ENCODE measurements around the gene PGS1.
"Not testable (repeated sequence)": the region's sequence is repeated elsewhere in the genome, so short reads cannot be mapped to it uniquely, and the experiment has no call there.

The PGS1 gene

DNA sequence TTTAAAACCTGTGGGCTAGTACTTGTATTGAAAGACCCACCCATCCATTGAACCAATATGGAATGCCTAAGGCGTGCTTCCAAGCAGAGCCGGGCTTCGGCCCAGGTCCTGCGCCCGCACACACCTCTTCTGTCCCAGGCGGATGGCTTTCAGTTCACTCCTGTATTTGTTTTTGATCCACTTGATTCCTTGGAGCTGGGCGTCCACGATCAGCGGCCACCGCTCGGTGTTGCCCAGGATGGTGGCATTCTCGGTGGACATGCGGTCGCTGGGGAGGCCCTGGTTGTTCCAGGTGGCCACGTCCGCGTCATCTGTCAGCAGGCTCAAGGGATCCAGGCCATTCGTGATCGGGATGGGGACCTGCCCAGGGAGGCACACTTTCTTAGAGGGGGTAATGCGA lies 75.9 kb downstream of the PGS1 start:
- Histone ChIP-seq H3K27ac (ENCODE audit: low read length) (no peak overlapping the region), H3K27me3 (ENCODE audit: control insufficient read depth, insufficient read depth, low read length) (no peaks in the 10 kb centered on the region), H3K4me3 (ENCODE audit: low read length) (no peak overlapping the region), H3K36me3 (ENCODE audit: control insufficient read depth, low read depth, low read length) (no peaks in the 10 kb centered on the region), H3K9ac (ENCODE audit: low read length) (no peak overlapping the region), H3K9me3 (ENCODE audit: control insufficient read depth, low read depth, low read length) (no peaks in the 10 kb centered on the region), H3K4me1 (ENCODE audit: control insufficient read depth, low read depth, low read length) (no peaks in the 10 kb centered on the region)

DNA sequence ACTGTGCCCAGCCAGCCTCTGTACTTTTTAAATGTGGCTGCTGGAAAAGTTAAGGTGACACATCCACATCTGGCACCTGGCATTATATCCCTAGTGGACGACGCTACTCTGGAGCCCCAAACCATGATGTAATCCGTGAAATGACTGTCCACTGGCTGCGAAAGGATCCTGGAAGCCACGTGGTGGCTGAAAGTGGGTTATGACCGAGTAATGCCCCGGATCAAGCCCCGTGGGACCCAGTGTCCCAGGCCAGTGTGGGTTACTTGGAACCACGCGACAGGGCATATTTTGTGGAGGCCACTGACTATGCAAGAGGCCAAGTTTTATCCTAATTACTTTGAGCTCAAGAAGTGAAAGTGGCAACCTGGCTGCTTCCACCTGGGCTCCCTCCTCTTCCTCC lies 79.6 kb downstream of the PGS1 start:
- Histone ChIP-seq H3K4me3 (ENCODE audit: low read length) (no peak overlapping the region), H3K4me1 (ENCODE audit: control insufficient read depth, low read depth, low read length) (no peaks in the 10 kb centered on the region), H3K36me3 (ENCODE audit: control insufficient read depth, low read depth, low read length) (no peaks in the 10 kb centered on the region), H3K9ac (ENCODE audit: low read length) (no peak overlapping the region), H3K9me3 (ENCODE audit: control insufficient read depth, low read depth, low read length) (no peaks in the 10 kb centered on the region), H3K27ac (ENCODE audit: low read length) (no peak overlapping the region), H3K27me3 (ENCODE audit: control insufficient read depth, insufficient read depth, low read length) (no peaks in the 10 kb centered on the region)

DNA sequence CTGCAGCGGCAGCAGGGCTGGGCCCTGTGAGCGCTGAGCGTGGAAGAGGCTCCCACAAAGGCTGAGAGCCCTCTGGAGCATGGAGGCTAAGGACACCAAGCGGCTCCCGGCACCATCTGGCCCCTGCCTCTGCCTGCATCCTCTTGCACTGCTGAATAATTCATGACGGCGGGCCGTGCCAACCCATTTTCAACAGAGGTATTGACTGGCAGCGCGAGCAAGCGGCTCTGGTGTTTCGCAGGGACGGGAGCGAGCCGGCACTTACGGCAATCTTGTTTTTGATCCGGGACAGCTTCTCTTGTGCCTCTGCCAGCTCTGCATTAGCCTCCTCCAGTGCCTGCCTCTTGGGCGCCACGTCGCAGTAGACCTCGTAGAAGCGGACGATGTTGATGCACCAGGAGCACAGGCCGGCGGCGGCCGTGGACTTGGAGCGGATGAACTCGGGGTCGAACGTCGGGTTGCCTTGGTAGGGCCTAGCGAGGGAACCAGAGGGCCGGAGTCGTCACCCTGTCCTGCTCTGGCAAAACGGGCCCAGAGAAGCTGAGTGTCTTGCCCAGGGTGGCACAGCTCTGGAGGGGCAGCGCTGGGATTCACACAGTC lies 80.4 kb downstream of the PGS1 start:
- Histone ChIP-seq H3K27me3 (ENCODE audit: control insufficient read depth, insufficient read depth, low read length) (no peaks in the 10 kb centered on the region), H3K4me3 (ENCODE audit: low read length) (no peak overlapping the region), H3K36me3 (ENCODE audit: control insufficient read depth, low read depth, low read length) (no peaks in the 10 kb centered on the region), H3K9me3 (ENCODE audit: control insufficient read depth, low read depth, low read length) (no peaks in the 10 kb centered on the region), H3K9ac (ENCODE audit: low read length) (no peak overlapping the region), H3K4me1 (ENCODE audit: control insufficient read depth, low read depth, low read length) (no peaks in the 10 kb centered on the region), H3K27ac (ENCODE audit: low read length) (no peak overlapping the region)

DNA sequence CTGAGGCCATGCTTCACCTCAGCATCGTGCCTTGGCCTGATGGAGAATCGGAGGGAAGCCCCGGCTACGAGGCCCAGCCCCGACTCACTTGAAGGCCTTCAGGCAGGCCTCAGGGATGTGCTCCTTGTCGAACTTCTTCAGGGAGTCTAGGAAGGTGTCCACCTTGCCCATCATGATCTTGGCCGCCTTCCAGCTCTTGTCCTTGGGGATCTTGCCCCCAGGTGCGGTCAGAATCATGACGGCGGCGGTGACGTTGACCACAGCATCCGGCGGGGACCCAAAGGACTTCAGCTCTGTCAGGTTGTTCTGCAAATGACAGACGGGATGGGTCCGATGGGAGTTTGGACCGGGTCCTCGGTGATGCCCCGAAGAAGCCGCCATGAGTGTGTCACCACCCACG lies 81.2 kb downstream of the PGS1 start:
- H3K9ac ChIP-seq (ENCODE audit: low read length), result no peak overlapping the region
- H3K36me3 ChIP-seq (ENCODE audit: control insufficient read depth, low read depth, low read length), result no peaks in the 10 kb centered on the region
- no peaks in the 10 kb centered on the region for H3K4me1 ChIP-seq (ENCODE audit: control insufficient read depth, low read depth, low read length)
- no peak overlapping the region for H3K4me3 ChIP-seq (ENCODE audit: low read length)
- no peaks in the 10 kb centered on the region for H3K9me3 ChIP-seq (ENCODE audit: control insufficient read depth, low read depth, low read length)
- no peak overlapping the region for H3K27ac ChIP-seq (ENCODE audit: low read length)
- H3K27me3 ChIP-seq (ENCODE audit: control insufficient read depth, insufficient read depth, low read length), result no peaks in the 10 kb centered on the region

DNA sequence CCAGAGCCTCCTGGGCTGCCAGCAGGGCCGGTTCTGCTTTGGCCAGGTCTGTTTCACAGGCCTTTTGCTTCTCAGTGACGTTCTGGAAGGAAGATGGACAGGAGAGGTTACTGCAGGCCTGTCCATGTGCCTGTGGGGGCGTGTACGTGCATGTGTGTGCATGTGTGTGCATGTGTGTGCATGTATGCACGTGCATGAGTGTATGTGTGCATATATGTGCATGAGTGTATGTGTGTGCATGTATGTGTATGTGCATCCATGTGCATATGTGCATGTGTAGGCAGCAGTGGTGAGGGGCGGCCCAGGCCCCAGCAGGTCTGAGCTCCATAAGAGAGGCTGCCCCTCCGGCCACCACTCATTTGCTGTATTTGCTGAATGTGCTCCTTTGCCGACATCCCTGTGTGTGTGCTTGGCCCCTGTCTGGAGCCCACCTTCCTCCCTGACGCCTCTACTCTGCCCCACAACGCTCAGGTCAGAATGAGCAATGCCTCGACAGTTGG lies 81.8 kb downstream of the PGS1 start:
- H3K36me3 ChIP-seq (ENCODE audit: control insufficient read depth, low read depth, low read length), result no peaks in the 10 kb centered on the region
- no peaks in the 10 kb centered on the region for H3K27me3 ChIP-seq (ENCODE audit: control insufficient read depth, insufficient read depth, low read length)
- H3K9me3 ChIP-seq (ENCODE audit: control insufficient read depth, low read depth, low read length), result no peaks in the 10 kb centered on the region
- H3K4me1 ChIP-seq (ENCODE audit: control insufficient read depth, low read depth, low read length), result no peaks in the 10 kb centered on the region
- no peak overlapping the region for H3K9ac ChIP-seq (ENCODE audit: low read length)
- H3K27ac ChIP-seq (ENCODE audit: low read length), result no peak overlapping the region
- H3K4me3 ChIP-seq (ENCODE audit: low read length), result no peak overlapping the region

DNA sequence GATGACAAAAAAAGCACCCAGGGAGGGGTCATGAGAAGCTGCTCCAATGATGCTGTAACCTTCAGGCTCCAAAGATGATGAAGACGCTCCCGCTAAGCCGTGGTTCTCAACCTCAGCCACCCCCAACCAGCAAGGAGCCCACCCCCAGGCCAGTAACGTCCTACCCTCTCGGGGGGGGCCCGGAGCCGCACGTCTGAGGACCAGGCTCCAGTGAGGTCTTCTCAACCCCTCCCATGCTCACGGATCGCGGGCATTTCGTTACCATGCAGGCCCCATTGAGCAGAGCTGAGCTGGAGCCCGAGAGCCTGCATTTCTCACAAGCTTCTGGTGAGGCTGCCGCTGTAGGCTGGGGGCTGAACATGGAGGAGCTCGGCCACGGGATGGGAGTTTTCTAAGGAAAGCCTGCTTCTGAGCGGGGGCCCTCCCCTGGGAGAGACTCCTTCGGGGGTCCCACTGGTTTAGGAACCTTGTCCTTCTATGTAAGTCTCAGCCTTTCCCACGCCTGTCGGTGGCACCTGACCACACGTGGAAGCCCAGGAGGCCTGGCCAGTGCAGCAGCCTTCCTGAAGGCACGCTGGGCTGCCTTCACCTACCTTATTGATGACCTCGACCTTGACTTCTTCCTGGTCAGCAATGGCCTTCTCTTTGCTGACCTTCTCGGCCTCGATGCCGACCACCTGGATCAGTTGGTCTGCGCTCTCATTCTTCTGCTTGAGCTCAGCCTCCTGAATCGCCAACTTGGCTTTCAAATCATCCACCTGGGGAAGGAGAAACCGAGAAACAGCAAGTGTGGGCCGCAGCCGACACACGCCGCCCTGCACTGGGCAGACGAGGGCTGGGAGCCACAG lies 82.7 kb downstream of the PGS1 start:
- Histone ChIP-seq H3K9ac (ENCODE audit: low read length) (no peak overlapping the region), H3K4me3 (ENCODE audit: low read length) (no peak overlapping the region), H3K4me1 (ENCODE audit: control insufficient read depth, low read depth, low read length) (no peaks in the 10 kb centered on the region), H3K27ac (ENCODE audit: low read length) (no peak overlapping the region), H3K27me3 (ENCODE audit: control insufficient read depth, insufficient read depth, low read length) (no peaks in the 10 kb centered on the region), H3K9me3 (ENCODE audit: control insufficient read depth, low read depth, low read length) (no peaks in the 10 kb centered on the region), H3K36me3 (ENCODE audit: control insufficient read depth, low read depth, low read length) (no peaks in the 10 kb centered on the region)

DNA sequence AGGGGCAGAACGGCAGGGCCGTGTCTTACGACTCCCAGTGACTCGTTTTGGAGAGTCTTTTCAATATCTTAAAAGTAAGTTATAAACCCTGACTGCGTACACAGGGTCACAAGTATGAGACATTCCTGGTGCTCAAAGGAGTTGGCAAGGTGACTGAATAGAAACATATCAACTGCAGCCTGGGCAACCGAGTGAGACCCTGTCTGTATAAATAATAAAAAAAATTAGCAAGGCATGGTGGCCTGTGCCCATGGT lies 83.3 kb downstream of the PGS1 start:
- Histone ChIP-seq H3K27me3 (ENCODE audit: control insufficient read depth, insufficient read depth, low read length) (no peaks in the 10 kb centered on the region), H3K4me1 (ENCODE audit: control insufficient read depth, low read depth, low read length) (no peaks in the 10 kb centered on the region), H3K9me3 (ENCODE audit: control insufficient read depth, low read depth, low read length) (no peaks in the 10 kb centered on the region), H3K36me3 (ENCODE audit: control insufficient read depth, low read depth, low read length) (no peaks in the 10 kb centered on the region), H3K4me3 (ENCODE audit: low read length) (no peak overlapping the region), H3K27ac (ENCODE audit: low read length) (no peak overlapping the region), H3K9ac (ENCODE audit: low read length) (no peak overlapping the region)

DNA sequence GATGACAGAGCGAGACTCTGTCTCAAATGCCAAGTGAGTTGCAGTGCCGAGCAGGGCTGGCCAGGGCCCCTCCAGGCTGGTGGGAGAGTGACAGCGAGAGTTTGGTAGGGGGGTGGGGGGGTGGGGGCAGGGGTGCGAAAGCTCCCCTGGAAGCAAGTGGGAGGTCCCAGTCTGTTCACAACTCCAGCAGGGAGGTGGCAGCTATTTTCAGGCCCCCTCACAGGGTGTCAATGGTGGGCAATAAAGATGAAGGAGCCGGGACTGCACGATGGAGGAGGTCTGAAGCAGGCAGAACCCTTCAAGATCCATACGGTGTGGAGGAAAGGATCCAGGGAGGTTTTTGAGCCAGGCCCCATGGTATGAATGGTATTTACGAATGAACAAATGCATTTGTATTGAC lies 83.7 kb downstream of the PGS1 start:
- Histone ChIP-seq H3K9ac (ENCODE audit: low read length) (no peak overlapping the region), H3K9me3 (ENCODE audit: control insufficient read depth, low read depth, low read length) (no peaks in the 10 kb centered on the region), H3K36me3 (ENCODE audit: control insufficient read depth, low read depth, low read length) (no peaks in the 10 kb centered on the region), H3K27me3 (ENCODE audit: control insufficient read depth, insufficient read depth, low read length) (no peaks in the 10 kb centered on the region), H3K4me1 (ENCODE audit: control insufficient read depth, low read depth, low read length) (no peaks in the 10 kb centered on the region), H3K27ac (ENCODE audit: low read length) (no peak overlapping the region), H3K4me3 (ENCODE audit: low read length) (no peak overlapping the region)

DNA sequence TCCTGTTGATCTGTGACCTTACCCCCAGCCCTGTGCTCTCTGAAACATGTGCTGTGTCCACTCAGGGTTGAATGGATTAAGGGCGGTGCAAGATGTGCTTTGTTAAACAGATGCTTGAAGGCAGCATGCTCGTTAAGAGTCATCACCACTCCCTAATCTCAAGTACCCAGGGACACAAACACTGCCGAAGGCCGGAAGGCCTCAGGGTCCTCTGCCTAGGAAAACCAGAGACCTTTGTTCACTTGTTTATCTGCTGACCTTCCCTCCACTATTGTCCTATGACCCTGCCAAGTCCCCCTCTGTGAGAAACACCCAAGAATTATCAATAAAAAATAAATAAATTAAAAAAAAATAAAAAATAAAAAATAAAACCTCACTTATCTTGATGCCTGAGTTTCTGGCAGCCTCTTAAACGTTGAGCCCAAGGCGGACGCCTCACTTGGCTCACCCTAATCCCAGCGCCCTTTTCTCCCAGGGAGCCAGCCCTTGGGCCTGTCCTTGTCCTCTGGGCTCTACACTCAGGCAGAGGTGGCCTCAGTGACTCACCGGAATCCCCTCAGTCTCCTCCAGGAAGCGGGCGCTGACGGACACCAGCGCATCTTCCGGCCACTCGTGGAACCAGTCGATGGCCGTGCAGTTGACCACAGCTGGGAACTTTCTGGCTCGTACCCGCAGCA lies 87.8 kb downstream of the PGS1 start:
- not testable (repeated sequence) for H3K27me3 ChIP-seq (ENCODE audit: control insufficient read depth, insufficient read depth, low read length); H3K9me3 ChIP-seq (ENCODE audit: control insufficient read depth, low read depth, low read length); H3K27ac ChIP-seq (ENCODE audit: low read length); H3K4me1 ChIP-seq (ENCODE audit: control insufficient read depth, low read depth, low read length); H3K4me3 ChIP-seq (ENCODE audit: low read length); H3K9ac ChIP-seq (ENCODE audit: low read length); H3K36me3 ChIP-seq (ENCODE audit: control insufficient read depth, low read depth, low read length)

DNA sequence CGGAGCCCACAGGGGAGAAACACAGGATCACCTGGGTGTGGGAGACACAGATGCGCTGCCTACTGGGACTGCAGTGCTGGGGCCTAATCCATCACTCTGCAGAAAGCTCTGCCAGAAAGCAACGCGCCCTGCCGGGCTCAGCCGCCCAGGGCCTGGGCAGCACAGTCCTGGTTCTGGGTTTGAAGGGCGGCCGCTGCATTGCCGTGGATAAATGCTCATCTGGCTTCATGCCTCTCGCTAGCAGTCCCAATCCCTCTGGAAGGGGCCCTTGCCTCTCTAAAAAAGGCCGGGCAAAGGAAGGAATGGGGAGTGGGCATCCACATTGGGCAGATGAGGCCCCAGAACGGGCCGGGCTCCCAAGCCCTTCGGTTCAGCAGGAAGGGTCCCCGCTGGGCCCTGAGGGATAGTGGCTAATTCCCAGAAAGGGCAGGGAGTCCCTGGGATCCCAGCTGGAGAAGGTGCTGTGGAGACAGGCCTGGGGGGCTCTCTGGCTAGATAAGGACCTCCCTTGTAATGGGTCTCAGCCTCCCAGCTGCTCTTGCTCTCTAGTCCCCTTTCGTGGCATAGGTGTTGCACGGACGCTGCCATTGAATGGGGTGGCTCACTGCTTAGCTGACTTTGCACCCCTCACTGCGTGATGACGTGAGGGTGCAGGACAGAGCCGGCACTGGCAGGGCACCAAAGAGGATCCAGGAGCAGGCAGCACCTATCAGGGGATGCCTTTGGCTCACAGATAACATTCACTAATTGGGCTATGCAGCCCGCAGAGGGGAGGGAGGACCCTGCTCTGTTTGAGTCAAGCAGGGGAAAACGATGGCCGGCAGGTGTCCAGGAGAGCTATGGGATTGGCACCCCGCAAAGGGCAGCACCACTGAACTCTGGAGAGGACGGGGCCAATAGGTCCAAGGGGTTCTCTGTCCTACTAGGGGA lies 88.6 kb downstream of the PGS1 start:
- Histone ChIP-seq H3K27me3 (ENCODE audit: control insufficient read depth, insufficient read depth, low read length) (no peaks in the 10 kb centered on the region), H3K4me1 (ENCODE audit: control insufficient read depth, low read depth, low read length) (no peaks in the 10 kb centered on the region), H3K4me3 (ENCODE audit: low read length) (no peak overlapping the region), H3K9me3 (ENCODE audit: control insufficient read depth, low read depth, low read length) (no peaks in the 10 kb centered on the region), H3K36me3 (ENCODE audit: control insufficient read depth, low read depth, low read length) (no peaks in the 10 kb centered on the region), H3K9ac (ENCODE audit: low read length) (no peak overlapping the region), H3K27ac (ENCODE audit: low read length) (no peak overlapping the region)

DNA sequence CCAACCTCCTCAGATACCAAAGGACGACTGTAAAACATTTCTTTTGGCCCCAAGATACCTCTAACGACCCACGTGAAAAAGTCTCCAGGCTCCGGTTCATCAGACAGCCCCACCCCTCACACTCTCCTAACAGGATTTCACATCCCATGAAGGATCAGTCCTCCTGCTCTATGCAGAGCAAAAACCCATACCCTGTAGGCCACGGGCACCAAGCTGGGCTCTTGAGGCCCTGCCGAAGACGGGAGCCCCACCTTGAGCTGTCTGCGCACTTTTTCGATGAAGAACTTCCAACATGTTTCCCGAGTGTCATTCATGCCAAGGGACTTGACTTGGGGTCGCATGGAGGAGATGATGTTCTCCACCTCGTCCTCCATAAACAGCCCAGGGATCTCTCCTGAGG lies 89.9 kb downstream of the PGS1 start:
- Histone ChIP-seq H3K27ac (ENCODE audit: low read length) (no peak overlapping the region), H3K4me1 (ENCODE audit: control insufficient read depth, low read depth, low read length) (no peaks in the 10 kb centered on the region), H3K4me3 (ENCODE audit: low read length) (no peak overlapping the region), H3K9ac (ENCODE audit: low read length) (no peak overlapping the region), H3K36me3 (ENCODE audit: control insufficient read depth, low read depth, low read length) (no peaks in the 10 kb centered on the region), H3K9me3 (ENCODE audit: control insufficient read depth, low read depth, low read length) (no peaks in the 10 kb centered on the region), H3K27me3 (ENCODE audit: control insufficient read depth, insufficient read depth, low read length) (no peaks in the 10 kb centered on the region)
